Measurements from ENCODE around the gene NCAM1.

NCAM1 gene

DNA sequence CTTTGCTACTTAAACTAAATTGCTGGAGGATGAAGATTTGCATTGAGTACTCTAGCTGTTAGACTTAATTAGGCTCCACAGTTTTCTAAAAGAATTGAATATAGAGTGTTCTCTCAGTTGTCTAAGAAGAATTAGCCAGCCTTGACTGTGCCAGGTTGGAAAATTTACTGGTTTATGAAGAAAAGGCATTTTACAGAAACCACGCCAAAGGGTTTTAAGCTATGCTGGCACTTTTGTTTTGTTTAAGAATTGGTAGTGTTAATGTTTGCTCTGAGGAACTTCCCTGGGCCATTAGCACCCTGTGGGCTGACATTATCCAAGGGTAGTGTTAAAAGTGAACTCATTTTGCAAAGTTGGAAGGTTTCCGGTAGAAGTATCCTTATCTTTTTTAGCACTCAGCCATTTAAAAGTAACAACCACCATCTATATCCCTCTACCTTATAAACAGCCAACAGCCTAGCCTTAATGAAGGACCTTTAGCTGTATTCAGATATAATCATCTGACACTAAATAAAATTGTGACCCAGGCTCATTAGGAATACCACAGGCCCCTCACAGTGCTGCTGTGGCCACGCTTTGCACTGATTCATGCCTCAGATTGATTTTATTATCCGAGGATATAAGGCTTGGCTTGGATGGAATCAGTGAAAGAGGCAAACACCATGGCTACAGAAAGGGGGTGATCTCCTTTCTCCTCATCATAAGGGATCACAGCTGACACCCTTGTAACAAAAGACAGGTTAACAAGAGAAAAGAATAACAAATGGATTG is 158.9 kb downstream of the NCAM1 start:
- no peak overlapping the region for H3K14ac ChIP-seq (ENCODE audit: low read length)
- no peaks in the 10 kb centered on the region for H3K79me1 ChIP-seq (ENCODE audit: low read depth, low read length)
- no peak overlapping the region for H2BK12ac ChIP-seq (ENCODE audit: low read length)
- H4K91ac ChIP-seq (ENCODE audit: low read depth, low read length, poor library complexity) = no peak overlapping the region
- no peaks in the 10 kb centered on the region for H3K36me3 ChIP-seq (replicated peaks in 1 of 2; ENCODE audit: control insufficient read depth in 2 of 2, insufficient read depth in 2 of 2, low read length in 2 of 2)
- peaks cover 0 to 8% of the 10 kb centered on the region in 2 donors for H3K4me1 ChIP-seq (ENCODE audit: control insufficient read depth in 2 of 2, insufficient read depth in 1 of 2, low read depth in 1 of 2, low read length in 2 of 2)
- no peak overlapping the region for H2AK5ac ChIP-seq (ENCODE audit: low read depth, low read length)
- H2BK15ac ChIP-seq (ENCODE audit: low read length) = no peak overlapping the region
- no peak overlapping the region for H3K4ac ChIP-seq (ENCODE audit: low read length)
- no peak overlapping the region for H3K4me2 ChIP-seq (ENCODE audit: insufficient read depth, low read length, poor library complexity, severe bottlenecking)
- H3K4me3 ChIP-seq (ENCODE audit: low read length in 2 of 2) = no peak overlapping the region
- H3K27ac ChIP-seq (replicated peaks; ENCODE audit: low read length) = no peak overlapping the region
- H3K9ac ChIP-seq (ENCODE audit: low read depth, low read length, poor library complexity) = no peak overlapping the region
- no CpG with 5 or more reads among the region's 4 CpGs for WGBS, 2 donors (ENCODE audit: extremely low coverage in 2 of 2, insufficient read length in 2 of 2, insufficient replicate concordance in 1 of 2)
- no peaks in the 10 kb centered on the region for H3K9me3 ChIP-seq (replicated peaks in 1 of 2; ENCODE audit: control insufficient read depth in 2 of 2, insufficient read depth in 1 of 2, low read depth in 1 of 2, low read length in 2 of 2)
- H3K18ac ChIP-seq (ENCODE audit: low read length) = no peak overlapping the region
- DNase-seq (ENCODE audit: low spot score) = no peak
- no peaks in the 10 kb centered on the region for H3K27me3 ChIP-seq (ENCODE audit: control insufficient read depth in 3 of 3, insufficient read depth in 3 of 3, low read depth in 1 of 3, low read length in 3 of 3)
- H3K23ac ChIP-seq (ENCODE audit: low read depth, low read length, poor library complexity) = no peak overlapping the region
- no peak overlapping the region for H2AFZ ChIP-seq (ENCODE audit: low read length)
- H4K8ac ChIP-seq (ENCODE audit: low read depth, low read length) = no peak overlapping the region
- no peak overlapping the region for H2BK5ac ChIP-seq (ENCODE audit: low read length)
- H2BK120ac ChIP-seq (ENCODE audit: low read depth, low read length) = no peak overlapping the region

DNA sequence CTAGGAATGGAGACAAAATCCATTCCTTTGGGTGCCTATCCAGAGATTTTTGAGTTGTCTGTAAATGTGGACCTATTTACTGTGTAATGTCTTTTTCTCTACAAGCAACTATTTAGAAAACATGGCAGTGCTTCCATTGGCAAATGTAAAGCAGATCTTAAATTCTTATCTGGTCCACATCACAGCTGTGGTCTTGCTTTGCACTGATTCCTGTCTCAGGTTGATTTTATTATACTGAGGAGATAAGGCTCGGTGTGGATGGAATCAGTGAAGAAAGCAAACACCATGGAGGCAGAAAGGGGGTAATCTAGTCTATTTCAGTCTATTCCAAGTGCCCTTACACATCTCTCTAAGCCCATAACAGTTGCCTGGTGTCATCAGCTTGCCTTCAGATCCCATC is 160.5 kb downstream of the NCAM1 start:
- WGBS, 2 donors (ENCODE audit: extremely low coverage in 2 of 2, insufficient read length in 2 of 2, insufficient replicate concordance in 1 of 2) = no CpG with 5 or more reads among the region's 1 CpG
- Histone ChIP-seq H3K4me2 (ENCODE audit: insufficient read depth, low read length, poor library complexity, severe bottlenecking) (no peak overlapping the region), H2BK120ac (ENCODE audit: low read depth, low read length) (no peak overlapping the region)

DNA sequence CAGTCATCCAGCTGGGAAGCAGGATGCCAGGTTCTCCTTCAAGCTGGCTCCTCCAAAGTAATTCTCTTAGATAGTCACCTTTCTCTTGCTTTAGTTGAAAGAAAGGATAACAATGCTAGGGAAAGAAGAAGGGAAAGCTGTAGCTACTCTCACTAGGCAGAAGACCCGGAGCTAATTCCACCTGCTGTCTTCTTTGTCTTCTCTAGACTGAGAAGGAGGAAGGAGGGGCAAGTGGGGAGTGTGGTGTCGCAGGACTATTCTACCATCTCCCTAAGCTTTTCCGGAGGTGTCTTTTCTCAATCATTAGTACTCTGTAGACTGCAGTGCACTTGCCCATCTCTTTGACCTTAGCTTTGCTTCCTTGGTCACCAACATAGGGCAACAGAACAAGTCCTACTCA is 162.8 kb downstream of the NCAM1 start:
- Histone ChIP-seq H3K9me3 (replicated peaks in 1 of 2; ENCODE audit: control insufficient read depth in 2 of 2, insufficient read depth in 1 of 2, low read depth in 1 of 2, low read length in 2 of 2) (no peaks in the 10 kb centered on the region), H2BK120ac (ENCODE audit: low read depth, low read length) (no peak overlapping the region), H3K4me2 (ENCODE audit: insufficient read depth, low read length, poor library complexity, severe bottlenecking) (no peak overlapping the region), H4K91ac (ENCODE audit: low read depth, low read length, poor library complexity) (no peak overlapping the region), H2AFZ (ENCODE audit: low read length) (no peak overlapping the region), H3K36me3 (replicated peaks in 1 of 2; ENCODE audit: control insufficient read depth in 2 of 2, insufficient read depth in 2 of 2, low read length in 2 of 2) (no peaks in the 10 kb centered on the region), H3K27me3 (ENCODE audit: control insufficient read depth in 3 of 3, insufficient read depth in 3 of 3, low read depth in 1 of 3, low read length in 3 of 3) (peaks cover 0 to 3% (median 0%) of the 10 kb centered on the region in 3 experiments), H2BK12ac (ENCODE audit: low read length) (no peak overlapping the region), H4K8ac (ENCODE audit: low read depth, low read length) (no peak overlapping the region), H2AK5ac (ENCODE audit: low read depth, low read length) (peak overlapping the region; percentile 0), H3K23ac (ENCODE audit: low read depth, low read length, poor library complexity) (peak overlapping the region; percentile 45), H2BK15ac (ENCODE audit: low read length) (no peak overlapping the region), H3K79me1 (ENCODE audit: low read depth, low read length) (no peaks in the 10 kb centered on the region), H3K4me1 (ENCODE audit: control insufficient read depth in 2 of 2, insufficient read depth in 1 of 2, low read depth in 1 of 2, low read length in 2 of 2) (peaks cover 0 to 10% of the 10 kb centered on the region in 2 donors), H3K14ac (ENCODE audit: low read length) (no peak overlapping the region), H2BK5ac (ENCODE audit: low read length) (no peak overlapping the region), H3K4ac (ENCODE audit: low read length) (no peak overlapping the region), H3K4me3 (ENCODE audit: low read length in 2 of 2) (no peak overlapping the region), H3K27ac (replicated peaks; ENCODE audit: low read length) (no peak overlapping the region), H3K18ac (ENCODE audit: low read length) (no peak overlapping the region), H3K9ac (ENCODE audit: low read depth, low read length, poor library complexity) (no peak overlapping the region)
- WGBS, 2 donors (ENCODE audit: extremely low coverage in 2 of 2, insufficient read length in 2 of 2, insufficient replicate concordance in 1 of 2) = no CpG with 5 or more reads among the region's 3 CpGs
- DNase-seq (ENCODE audit: low spot score) = no peak

More for the DNA sequence above, 160.5 kb downstream of the NCAM1 start:
- H3K9me3 ChIP-seq (replicated peaks in 1 of 2; ENCODE audit: control insufficient read depth in 2 of 2, insufficient read depth in 1 of 2, low read depth in 1 of 2, low read length in 2 of 2) = no peaks in the 10 kb centered on the region
- no peak overlapping the region for H3K4ac ChIP-seq (ENCODE audit: low read length)
- no peak overlapping the region for H4K91ac ChIP-seq (ENCODE audit: low read depth, low read length, poor library complexity)
- peaks cover 0 to 1% (median 0%) of the 10 kb centered on the region in 3 experiments for H3K27me3 ChIP-seq (ENCODE audit: control insufficient read depth in 3 of 3, insufficient read depth in 3 of 3, low read depth in 1 of 3, low read length in 3 of 3)
- H3K27ac ChIP-seq (replicated peaks; ENCODE audit: low read length) = no peak overlapping the region
- H4K8ac ChIP-seq (ENCODE audit: low read depth, low read length) = no peak overlapping the region
- DNase-seq (ENCODE audit: low spot score) = no peak
- H2BK15ac ChIP-seq (ENCODE audit: low read length) = no peak overlapping the region
- H3K14ac ChIP-seq (ENCODE audit: low read length) = no peak overlapping the region
- H3K36me3 ChIP-seq (replicated peaks in 1 of 2; ENCODE audit: control insufficient read depth in 2 of 2, insufficient read depth in 2 of 2, low read length in 2 of 2) = no peaks in the 10 kb centered on the region
- peaks cover 0 to 9% of the 10 kb centered on the region in 2 donors for H3K4me1 ChIP-seq (ENCODE audit: control insufficient read depth in 2 of 2, insufficient read depth in 1 of 2, low read depth in 1 of 2, low read length in 2 of 2)
- H3K4me3 ChIP-seq (ENCODE audit: low read length in 2 of 2) = no peak overlapping the region
- no peak overlapping the region for H3K23ac ChIP-seq (ENCODE audit: low read depth, low read length, poor library complexity)
- H3K9ac ChIP-seq (ENCODE audit: low read depth, low read length, poor library complexity) = no peak overlapping the region
- no peak overlapping the region for H2BK5ac ChIP-seq (ENCODE audit: low read length)
- no peak overlapping the region for H2AFZ ChIP-seq (ENCODE audit: low read length)
- no peak overlapping the region for H2BK12ac ChIP-seq (ENCODE audit: low read length)
- no peak overlapping the region for H3K18ac ChIP-seq (ENCODE audit: low read length)
- H2AK5ac ChIP-seq (ENCODE audit: low read depth, low read length) = no peak overlapping the region
- no peaks in the 10 kb centered on the region for H3K79me1 ChIP-seq (ENCODE audit: low read depth, low read length)

DNA sequence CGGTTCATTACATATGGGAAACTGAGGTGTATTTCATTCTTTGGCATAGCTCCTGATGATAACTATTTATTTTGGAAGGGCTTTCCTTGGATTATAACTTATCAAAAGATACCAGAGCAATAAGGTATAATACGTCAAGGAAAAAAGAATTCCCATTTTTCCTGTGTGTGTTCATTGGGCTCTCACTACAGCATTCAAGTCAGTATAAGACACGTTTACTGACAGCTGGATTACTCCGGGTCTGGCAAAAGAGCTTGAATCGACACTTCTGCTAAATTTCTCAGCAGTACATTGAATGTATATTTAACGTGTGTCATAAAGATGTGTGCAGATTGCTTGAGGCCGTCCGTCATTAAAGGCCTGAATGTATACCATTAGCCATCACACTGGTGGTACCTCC is 163.4 kb downstream of the NCAM1 start:
- H4K8ac ChIP-seq (ENCODE audit: low read depth, low read length) = no peak overlapping the region
- no peak overlapping the region for H3K4me3 ChIP-seq (ENCODE audit: low read length in 2 of 2)
- no peak overlapping the region for H2BK15ac ChIP-seq (ENCODE audit: low read length)
- no peak overlapping the region for H2AFZ ChIP-seq (ENCODE audit: low read length)
- H3K27me3 ChIP-seq (ENCODE audit: control insufficient read depth in 3 of 3, insufficient read depth in 3 of 3, low read depth in 1 of 3, low read length in 3 of 3) = peaks cover 0 to 3% (median 0%) of the 10 kb centered on the region in 3 experiments
- H2BK5ac ChIP-seq (ENCODE audit: low read length) = no peak overlapping the region
- no peak overlapping the region for H3K18ac ChIP-seq (ENCODE audit: low read length)
- H2BK12ac ChIP-seq (ENCODE audit: low read length) = no peak overlapping the region
- no peak overlapping the region for H3K14ac ChIP-seq (ENCODE audit: low read length)
- WGBS, 2 donors (ENCODE audit: extremely low coverage in 2 of 2, insufficient read length in 2 of 2, insufficient replicate concordance in 1 of 2) = no CpG with 5 or more reads among the region's 8 CpGs
- DNase-seq (ENCODE audit: low spot score) = no peak
- H2BK120ac ChIP-seq (ENCODE audit: low read depth, low read length) = no peak overlapping the region
- H3K27ac ChIP-seq (replicated peaks; ENCODE audit: low read length) = no peak overlapping the region
- H3K9ac ChIP-seq (ENCODE audit: low read depth, low read length, poor library complexity) = no peak overlapping the region
- no peak overlapping the region for H3K4ac ChIP-seq (ENCODE audit: low read length)
- no peak overlapping the region for H3K23ac ChIP-seq (ENCODE audit: low read depth, low read length, poor library complexity)
- no peak overlapping the region for H2AK5ac ChIP-seq (ENCODE audit: low read depth, low read length)
- no peaks in the 10 kb centered on the region for H3K79me1 ChIP-seq (ENCODE audit: low read depth, low read length)
- H4K91ac ChIP-seq (ENCODE audit: low read depth, low read length, poor library complexity) = no peak overlapping the region
- peaks cover under 1 to 9% of the 10 kb centered on the region in 2 donors for H3K4me1 ChIP-seq (ENCODE audit: control insufficient read depth in 2 of 2, insufficient read depth in 1 of 2, low read depth in 1 of 2, low read length in 2 of 2)
- no peaks in the 10 kb centered on the region for H3K9me3 ChIP-seq (replicated peaks in 1 of 2; ENCODE audit: control insufficient read depth in 2 of 2, insufficient read depth in 1 of 2, low read depth in 1 of 2, low read length in 2 of 2)
- no peaks in the 10 kb centered on the region for H3K36me3 ChIP-seq (replicated peaks in 1 of 2; ENCODE audit: control insufficient read depth in 2 of 2, insufficient read depth in 2 of 2, low read length in 2 of 2)
- H3K4me2 ChIP-seq (ENCODE audit: insufficient read depth, low read length, poor library complexity, severe bottlenecking) = no peak overlapping the region

Data from neuronal stem cell (in vitro differentiated cells).